GM23338 (cell line): Measurements from ENCODE around the gene CHCT1. TPM values are rescaled to one million over a fixed set of nuclear protein-coding genes. Genes with fewer than 3 reads are reported as not detected.

Experiments used
- ATAC-seq: fragments of 200-7000 bp; cut with Tn5 transposase; 3 replicates; pipeline ENCODE4 v1.9.1; 2020
- DNase-seq: peaks from one replicate; pipeline ENCODE4 v3.0.0-alpha.2; 2015; ENCODE audit warnings: low spot score
- H2AFZ ChIP-seq: fragments of 200-600 bp; sonication (generic); 2 replicates; pipeline ENCODE4 v1.8.0; 2016; ENCODE audit warnings: antibody characterized with exemption, mild to moderate bottlenecking, moderate library complexity
- H3F3A ChIP-seq: fragments of 200-600 bp; sonication (generic); replicated peaks from 2 replicates; pipeline ENCODE4 v1.8.0; 2017; ENCODE audit warnings: antibody characterized with exemption, mixed run types, low read depth
- H3K27ac ChIP-seq: fragments of 200-600 bp; sonication (generic); 2 replicates; pipeline ENCODE4 v1.6.1; 2016; ENCODE audit warnings: low read depth
- H3K27me3 ChIP-seq: fragments of 200-600 bp; sonication (generic); 2 replicates; pipeline ENCODE4 v1.8.0; 2016; ENCODE audit warnings: mild to moderate bottlenecking, mixed run types, moderate library complexity; ENCODE audit not compliant: insufficient read depth
- H3K36me3 ChIP-seq: fragments of 200-600 bp; sonication (generic); 2 replicates; pipeline ENCODE4 v1.8.0; 2016; ENCODE audit warnings: mild to moderate bottlenecking; ENCODE audit not compliant: insufficient read depth
- H3K4me1 ChIP-seq: fragments of 200-600 bp; sonication (generic); 2 replicates; pipeline ENCODE4 v1.8.0; 2016; ENCODE audit warnings: mild to moderate bottlenecking, moderate library complexity; ENCODE audit not compliant: insufficient read depth
- H3K4me2 ChIP-seq: fragments of 200-600 bp; sonication (generic); 2 replicates; pipeline ENCODE4 v1.7.1; 2017; ENCODE audit warnings: mixed run types
- H3K4me3 ChIP-seq: fragments of 200-600 bp; sonication (generic); 2 replicates; pipeline ENCODE4 v1.6.1; 2016; ENCODE audit warnings: mixed run types
- H3K79me2 ChIP-seq: fragments of 200-600 bp; sonication (generic); replicated peaks from 2 replicates; pipeline ENCODE4 v1.8.0; 2017; ENCODE audit warnings: mild to moderate bottlenecking; ENCODE audit not compliant: insufficient read depth
- H3K9me2 ChIP-seq: fragments of 200-600 bp; sonication (generic); 2 replicates; pipeline ENCODE4 v1.8.0; 2017; ENCODE audit not compliant: insufficient read depth
- H4K20me1 ChIP-seq: fragments of 200-600 bp; sonication (generic); replicated peaks from 2 replicates; pipeline ENCODE4 v1.8.0; 2017; ENCODE audit warnings: mild to moderate bottlenecking; ENCODE audit not compliant: insufficient read depth
- H3K27ac Mint-ChIP-seq: 2 replicates; pipeline ENCODE4 v1.8.0; 2020; ENCODE audit warnings: inconsistent platforms, mild to moderate bottlenecking, moderate library complexity, mixed read lengths
- H3K27me3 Mint-ChIP-seq: 3 replicates; pipeline ENCODE4 v1.8.0; 2022; ENCODE audit warnings: low read depth, mild to moderate bottlenecking, moderate library complexity, mixed read lengths, inconsistent platforms; ENCODE audit not compliant: insufficient read depth, poor library complexity
- H3K36me3 Mint-ChIP-seq: 3 replicates; pipeline ENCODE4 v1.8.0; 2021; ENCODE audit warnings: low read depth, mild to moderate bottlenecking, inconsistent platforms, moderate library complexity, mixed read lengths
- H3K4me1 Mint-ChIP-seq: 3 replicates; pipeline ENCODE4 v1.8.0; 2020; ENCODE audit warnings: mild to moderate bottlenecking, inconsistent platforms, mixed read lengths
- H3K4me3 Mint-ChIP-seq: 3 replicates; pipeline ENCODE4 v1.8.0; 2021; ENCODE audit warnings: moderate library complexity, mild to moderate bottlenecking, inconsistent platforms, mixed read lengths
- H3K9me3 Mint-ChIP-seq: 3 replicates; pipeline ENCODE4 v1.8.0; 2020; ENCODE audit warnings: moderate library complexity, mild to moderate bottlenecking, inconsistent platforms, mixed read lengths
- CREB1 ChIP-seq: fragments of 250-450 bp; sonication (Bioruptor Pico); IDR thresholded peaks from 2 replicates; pipeline ENCODE4 v1.5.0; 2020; ENCODE audit warnings: low read depth, mild to moderate bottlenecking, moderate library complexity
- EZH2 ChIP-seq: fragments of 200-600 bp; sonication (generic); IDR thresholded peaks from one replicate; pipeline ENCODE4 v1.8.0; 2017; ENCODE audit warnings: antibody characterized with exemption, mild to moderate bottlenecking, low read depth; ENCODE audit not compliant: unreplicated experiment
- EZH2phosphoT487 ChIP-seq: fragments of 200-600 bp; sonication (generic); IDR thresholded peaks from one replicate; pipeline ENCODE4 v1.8.1; 2018; ENCODE audit warnings: antibody characterized with exemption; ENCODE audit not compliant: unreplicated experiment
- JUNB ChIP-seq: IDR thresholded peaks from one replicate; pipeline ENCODE4 v1.6.1; 2016; ENCODE audit warnings: antibody characterized with exemption; ENCODE audit not compliant: unreplicated experiment
- NANOG ChIP-seq: IDR thresholded peaks from 2 replicates; pipeline ENCODE4 v1.6.1; 2016; ENCODE audit warnings: antibody characterized with exemption, borderline replicate concordance
- POLR2AphosphoS5 ChIP-seq: IDR thresholded peaks from 2 replicates; pipeline ENCODE4 v1.6.1; 2016; ENCODE audit warnings: antibody characterized with exemption, low read depth
- STAT1 ChIP-seq: IDR thresholded peaks from one replicate; pipeline ENCODE4 v1.6.1; 2016; ENCODE audit warnings: antibody characterized with exemption; ENCODE audit not compliant: unreplicated experiment
- ZNF114 ChIP-seq: fragments of 250-450 bp; sonication (Bioruptor Pico); IDR thresholded peaks from 2 replicates; pipeline ENCODE4 v1.5.0; 2020; ENCODE audit warnings: mild to moderate bottlenecking, moderate library complexity
- ZNF331 ChIP-seq: fragments of 250-450 bp; sonication (Bioruptor Pico); IDR thresholded peaks from 2 replicates; pipeline ENCODE4 v1.5.0; 2020; ENCODE audit warnings: low read depth, mild to moderate bottlenecking, moderate library complexity
- polyA plus RNA-seq: library from polyadenylated mRNA; unstranded; fragments of >200 nt; fragmentation: Nextera tagmentation; extraction: Ambion mirVana; gene quantifications from 2 replicates; pipeline ENCODE4 v1.2.1, GENCODE V29; 2016
- total RNA-seq: library from RNA; depleted of rRNA; stranded (reverse); fragments of >200 nt; shearing (Covaris generic); gene quantifications from 2 replicates; pipeline ENCODE4 v1.2.3, GENCODE V29; 2014
- TF ChIP-seq, protein P1 (sequence below): IDR thresholded peaks from one replicate; pipeline ENCODE4 v1.6.1; 2018; ENCODE audit warnings: antibody characterized with exemption; ENCODE audit not compliant: unreplicated experiment
- TF ChIP-seq, protein P2 (sequence below), 2 experiments: fragments of 200-600 bp in 1 of 2; sonication (generic) in 1 of 2; conservative IDR thresholded peaks; 2 replicates each; pipeline versions ENCODE4 v1.5.1 to v1.6.1; 2016 to 2017; ENCODE audit warnings: antibody characterized with exemption in 2 of 2, low read depth in 2 of 2, mild to moderate bottlenecking in 2 of 2, moderate library complexity in 1 of 2
- TF ChIP-seq, protein P3 (sequence below): IDR thresholded peaks from 2 replicates; pipeline ENCODE4 v1.6.1; 2016; ENCODE audit warnings: antibody characterized with exemption

The CHCT1 gene
- total and polyA plus RNA-seq, 2 experiments from 2014 or later = 0.61 TPM; not detected in 1

DNA sequence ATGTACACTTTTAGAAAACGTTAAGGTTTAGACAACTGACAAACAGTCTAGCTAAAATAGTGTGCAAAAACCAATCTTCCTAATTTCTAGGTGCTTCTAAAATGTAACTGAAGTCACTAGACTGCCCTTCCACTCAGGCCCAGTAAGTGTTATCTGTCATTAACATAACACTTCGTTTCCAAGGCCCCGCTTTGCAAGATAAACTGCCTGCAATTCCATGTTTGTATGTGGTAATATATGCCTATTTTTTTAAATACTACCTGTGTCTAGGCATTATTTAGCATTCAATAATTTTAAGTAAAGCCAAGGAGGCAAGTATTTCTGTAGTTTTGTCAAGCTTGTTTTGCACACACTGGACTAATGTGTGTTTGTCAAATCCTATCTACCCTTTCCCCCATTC lies 33.5 kb upstream of the CHCT1 start:
- H3K27me3 Mint-ChIP-seq = peaks cover 11% of the 10 kb centered on the region
- H4K20me1 ChIP-seq = no peaks in the 10 kb centered on the region; the same call in 1 of the 2 replicates
- peak overlapping the region; percentile 85 for H3K4me2 ChIP-seq

DNA sequence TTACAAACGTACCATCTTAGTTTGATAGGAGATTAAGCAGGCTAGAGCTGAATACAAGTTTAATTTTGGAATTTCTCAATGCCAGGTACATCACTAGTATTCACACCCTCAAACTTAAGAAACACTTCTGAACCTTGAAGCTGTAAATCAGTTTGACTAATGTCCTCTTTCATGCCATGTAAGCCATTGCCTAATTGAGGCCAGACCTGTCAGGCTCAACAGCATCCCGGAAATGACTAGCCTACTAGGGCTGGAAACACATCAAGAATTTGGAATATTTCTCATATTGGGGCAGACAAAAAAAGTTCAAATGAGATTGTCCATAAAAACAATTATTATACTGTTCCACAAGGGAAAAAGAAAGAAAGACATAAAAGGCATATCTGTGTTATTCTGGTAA lies 32.1 kb upstream of the CHCT1 start:
- Histone ChIP-seq H3K4me2 (peak overlapping the region; percentile 85), H3K4me3 (peak overlapping the region; percentile 93), H3K9me2 (no peaks in the 10 kb centered on the region), H3K36me3 (no peaks in the 10 kb centered on the region), H3K27ac (no peak overlapping the region), H3K4me1 (peaks cover 60% of the 10 kb centered on the region), H3F3A (peaks cover 9% of the 10 kb centered on the region; the same call in 1 of the 2 replicates), H3K79me2 (peaks cover 64% of the 10 kb centered on the region), H2AFZ (no peak overlapping the region), H3K27me3 (no peaks in the 10 kb centered on the region), H4K20me1 (no peaks in the 10 kb centered on the region; the same call in 1 of the 2 replicates)
- Mint-ChIP-seq H3K27ac (peak overlapping the region; percentile 77), H3K27me3 (peaks cover 9% of the 10 kb centered on the region), H3K36me3 (peaks cover 6% of the 10 kb centered on the region; the same call in 1 of the 3 replicates), H3K9me3 (no peaks in the 10 kb centered on the region; the same call in 2 of the 3 replicates), H3K4me3 (peak overlapping the region; percentile 95), H3K4me1 (peaks cover 61% of the 10 kb centered on the region)
- DNase-seq (no peak), ATAC-seq (no peak)
- TF ChIP-seq, protein P1, sequence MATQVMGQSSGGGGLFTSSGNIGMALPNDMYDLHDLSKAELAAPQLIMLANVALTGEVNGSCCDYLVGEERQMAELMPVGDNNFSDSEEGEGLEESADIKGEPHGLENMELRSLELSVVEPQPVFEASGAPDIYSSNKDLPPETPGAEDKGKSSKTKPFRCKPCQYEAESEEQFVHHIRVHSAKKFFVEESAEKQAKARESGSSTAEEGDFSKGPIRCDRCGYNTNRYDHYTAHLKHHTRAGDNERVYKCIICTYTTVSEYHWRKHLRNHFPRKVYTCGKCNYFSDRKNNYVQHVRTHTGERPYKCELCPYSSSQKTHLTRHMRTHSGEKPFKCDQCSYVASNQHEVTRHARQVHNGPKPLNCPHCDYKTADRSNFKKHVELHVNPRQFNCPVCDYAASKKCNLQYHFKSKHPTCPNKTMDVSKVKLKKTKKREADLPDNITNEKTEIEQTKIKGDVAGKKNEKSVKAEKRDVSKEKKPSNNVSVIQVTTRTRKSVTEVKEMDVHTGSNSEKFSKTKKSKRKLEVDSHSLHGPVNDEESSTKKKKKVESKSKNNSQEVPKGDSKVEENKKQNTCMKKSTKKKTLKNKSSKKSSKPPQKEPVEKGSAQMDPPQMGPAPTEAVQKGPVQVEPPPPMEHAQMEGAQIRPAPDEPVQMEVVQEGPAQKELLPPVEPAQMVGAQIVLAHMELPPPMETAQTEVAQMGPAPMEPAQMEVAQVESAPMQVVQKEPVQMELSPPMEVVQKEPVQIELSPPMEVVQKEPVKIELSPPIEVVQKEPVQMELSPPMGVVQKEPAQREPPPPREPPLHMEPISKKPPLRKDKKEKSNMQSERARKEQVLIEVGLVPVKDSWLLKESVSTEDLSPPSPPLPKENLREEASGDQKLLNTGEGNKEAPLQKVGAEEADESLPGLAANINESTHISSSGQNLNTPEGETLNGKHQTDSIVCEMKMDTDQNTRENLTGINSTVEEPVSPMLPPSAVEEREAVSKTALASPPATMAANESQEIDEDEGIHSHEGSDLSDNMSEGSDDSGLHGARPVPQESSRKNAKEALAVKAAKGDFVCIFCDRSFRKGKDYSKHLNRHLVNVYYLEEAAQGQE = no peak
- TF ChIP-seq, protein P2, sequence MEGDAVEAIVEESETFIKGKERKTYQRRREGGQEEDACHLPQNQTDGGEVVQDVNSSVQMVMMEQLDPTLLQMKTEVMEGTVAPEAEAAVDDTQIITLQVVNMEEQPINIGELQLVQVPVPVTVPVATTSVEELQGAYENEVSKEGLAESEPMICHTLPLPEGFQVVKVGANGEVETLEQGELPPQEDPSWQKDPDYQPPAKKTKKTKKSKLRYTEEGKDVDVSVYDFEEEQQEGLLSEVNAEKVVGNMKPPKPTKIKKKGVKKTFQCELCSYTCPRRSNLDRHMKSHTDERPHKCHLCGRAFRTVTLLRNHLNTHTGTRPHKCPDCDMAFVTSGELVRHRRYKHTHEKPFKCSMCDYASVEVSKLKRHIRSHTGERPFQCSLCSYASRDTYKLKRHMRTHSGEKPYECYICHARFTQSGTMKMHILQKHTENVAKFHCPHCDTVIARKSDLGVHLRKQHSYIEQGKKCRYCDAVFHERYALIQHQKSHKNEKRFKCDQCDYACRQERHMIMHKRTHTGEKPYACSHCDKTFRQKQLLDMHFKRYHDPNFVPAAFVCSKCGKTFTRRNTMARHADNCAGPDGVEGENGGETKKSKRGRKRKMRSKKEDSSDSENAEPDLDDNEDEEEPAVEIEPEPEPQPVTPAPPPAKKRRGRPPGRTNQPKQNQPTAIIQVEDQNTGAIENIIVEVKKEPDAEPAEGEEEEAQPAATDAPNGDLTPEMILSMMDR (conservative IDR thresholded peaks at IDR 0.05; ENCODE audit: low read depth in 2 of 2) = no peak
- TF ChIP-seq EZH2 (no peak), NANOG (no peak), EZH2phosphoT487 (no peak), POLR2AphosphoS5 (no peak), STAT1 (no peak), CREB1 (CRISPR knock-in tag) (no peak), ZNF331 (CRISPR knock-in tag) (no peak)

More for the DNA sequence above, 33.5 kb upstream of the CHCT1 start:
- Histone ChIP-seq H3K79me2 (peaks cover 74% of the 10 kb centered on the region), H3K36me3 (no peaks in the 10 kb centered on the region), H3F3A (peaks cover 12% of the 10 kb centered on the region; the same call in 1 of the 2 replicates), H3K4me3 (peak overlapping the region; percentile 93), H3K9me2 (no peaks in the 10 kb centered on the region), H3K27me3 (no peaks in the 10 kb centered on the region), H2AFZ (no peak overlapping the region), H3K4me1 (peaks cover 72% of the 10 kb centered on the region), H3K27ac (peak overlapping the region; percentile 94)
- TF ChIP-seq, protein P1 = no peak
- TF ChIP-seq, protein P3, sequence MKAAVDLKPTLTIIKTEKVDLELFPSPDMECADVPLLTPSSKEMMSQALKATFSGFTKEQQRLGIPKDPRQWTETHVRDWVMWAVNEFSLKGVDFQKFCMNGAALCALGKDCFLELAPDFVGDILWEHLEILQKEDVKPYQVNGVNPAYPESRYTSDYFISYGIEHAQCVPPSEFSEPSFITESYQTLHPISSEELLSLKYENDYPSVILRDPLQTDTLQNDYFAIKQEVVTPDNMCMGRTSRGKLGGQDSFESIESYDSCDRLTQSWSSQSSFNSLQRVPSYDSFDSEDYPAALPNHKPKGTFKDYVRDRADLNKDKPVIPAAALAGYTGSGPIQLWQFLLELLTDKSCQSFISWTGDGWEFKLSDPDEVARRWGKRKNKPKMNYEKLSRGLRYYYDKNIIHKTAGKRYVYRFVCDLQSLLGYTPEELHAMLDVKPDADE = no peak
- TF ChIP-seq POLR2AphosphoS5 (no peak), NANOG (peak; percentile 39; the same call in 1 of the 2 replicates), EZH2 (no peak), JUNB (no peak), ZNF114 (no peak)
- Mint-ChIP-seq H3K9me3 (no peaks in the 10 kb centered on the region; the same call in 2 of the 3 replicates), H3K4me1 (peaks cover 70% of the 10 kb centered on the region), H3K27ac (peak overlapping the region; percentile 92), H3K4me3 (peak overlapping the region; percentile 64), H3K36me3 (peaks cover 6% of the 10 kb centered on the region; the same call in 1 of the 3 replicates)
- ATAC-seq (no peak), DNase-seq (peak; percentile 41)
